HuH-7 (cell line): ENCODE results near the gene DNAH17.

Experiments
- DNase-seq: peaks from one replicate; pipeline ENCODE4 v3.0.0; 2011; ENCODE audit warnings: low spot score

The DNAH17 gene

DNA sequence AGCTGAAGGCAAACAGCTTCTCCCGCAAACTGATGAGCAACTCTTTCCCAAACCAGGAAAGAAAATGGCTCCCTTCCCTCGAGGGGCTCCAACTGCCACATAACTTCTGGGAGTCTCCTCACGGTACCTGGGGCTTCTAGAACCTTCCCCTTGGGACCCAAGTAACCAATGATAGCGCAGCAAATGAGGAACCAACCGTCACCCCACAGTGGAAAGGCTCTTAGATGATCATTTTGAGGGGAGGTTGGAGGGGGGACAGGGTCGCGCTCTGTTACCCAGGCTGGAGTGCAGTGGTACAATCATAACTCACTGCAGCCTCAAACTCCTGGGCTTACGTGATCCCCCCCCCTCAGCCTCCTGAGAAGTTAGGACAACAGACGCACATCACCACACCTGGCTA is at the start of gene DNAH17:
DNAH17 (minus strand) TSS at position 101 of the 400 bp plus-strand sequence. CDS start 2,339 bp downstream, outside the sequence.
- DNase-seq: no peak

DNA sequence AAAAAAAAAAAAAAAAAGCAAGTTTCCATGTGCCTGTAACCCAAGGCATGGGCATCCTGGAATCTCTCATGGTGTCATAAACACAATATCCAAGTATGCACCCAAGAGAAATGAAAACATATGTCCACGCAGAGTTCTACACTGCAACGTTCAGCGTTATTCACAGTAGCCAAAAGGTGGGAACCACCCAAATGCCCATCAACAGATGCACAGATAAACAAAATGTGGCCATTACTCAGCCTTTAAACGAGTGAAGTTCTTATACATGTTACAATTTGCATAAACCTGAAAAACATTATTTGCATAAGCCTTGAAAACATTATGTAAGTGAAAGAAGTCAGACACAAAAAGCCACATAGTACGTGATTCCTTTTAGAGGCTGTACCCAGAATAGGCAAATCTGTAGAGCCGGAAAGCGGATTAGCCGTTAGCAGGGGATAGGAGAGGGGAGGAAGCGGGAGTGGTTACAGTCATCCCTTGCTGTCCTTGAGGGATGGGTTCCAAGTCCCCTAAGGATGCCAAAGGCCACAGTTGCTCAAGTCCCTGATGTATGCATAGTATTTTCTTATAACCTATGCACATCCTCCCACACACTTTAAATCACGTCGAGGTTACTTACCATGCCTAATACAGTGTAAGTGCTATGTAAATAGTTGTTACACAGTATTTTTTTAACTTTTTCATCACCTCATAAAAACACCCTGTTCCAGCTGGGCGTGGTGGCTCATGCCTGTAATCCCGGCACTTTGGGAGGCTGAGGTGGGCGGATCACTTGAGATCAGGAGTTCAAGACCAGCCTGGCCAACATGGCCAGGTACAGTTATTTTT is 47.3 kb upstream of the DNAH17 start:
- no peak for DNase-seq

- no peak for DNase-seq
Measured at GRCh38 chr17:78623541-78623940, 46.3 kb upstream of the DNAH17 start.

DNA sequence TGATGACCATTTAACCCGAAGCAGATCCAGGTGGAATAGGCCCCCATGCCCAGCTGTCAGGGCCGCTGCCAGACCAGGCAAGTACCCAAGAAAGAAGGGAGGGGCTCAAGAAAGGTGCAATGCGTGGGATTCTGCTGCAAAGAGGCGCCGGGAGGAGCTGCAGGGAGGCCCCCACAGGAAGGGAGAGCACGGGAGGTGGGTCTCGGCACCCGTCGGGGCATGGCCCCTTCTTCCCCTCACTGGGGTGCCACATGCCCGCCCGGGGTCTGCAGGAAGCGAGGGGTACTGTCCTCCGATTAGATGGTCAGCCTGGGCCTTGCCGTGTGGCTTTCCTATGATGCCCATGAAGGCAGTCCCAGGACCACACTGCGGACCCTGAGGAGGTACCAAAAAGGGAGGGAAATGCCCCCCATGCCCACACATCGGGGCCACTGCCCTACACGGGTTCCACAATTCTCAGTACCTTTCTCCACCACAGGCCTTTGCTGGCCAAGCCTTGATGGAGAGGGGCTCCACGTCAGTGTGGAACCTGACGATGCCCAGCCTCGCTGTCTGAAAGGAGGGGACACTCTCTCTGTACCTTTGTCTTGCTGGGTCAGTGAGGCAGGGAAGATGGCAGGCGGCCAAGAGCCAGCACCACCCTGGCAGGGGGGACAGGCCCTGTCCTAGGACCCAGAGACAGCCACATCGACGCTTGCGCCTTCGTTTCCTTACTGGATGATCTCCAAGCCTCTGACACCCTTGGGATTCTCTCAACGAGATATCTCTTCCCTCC is 45.5 kb upstream of the DNAH17 start:
- DNase-seq: no peak

GRCh38 chr17:78621720-78622490 is 44.7 kb upstream of the DNAH17 start:
- DNase-seq: no peak

DNA sequence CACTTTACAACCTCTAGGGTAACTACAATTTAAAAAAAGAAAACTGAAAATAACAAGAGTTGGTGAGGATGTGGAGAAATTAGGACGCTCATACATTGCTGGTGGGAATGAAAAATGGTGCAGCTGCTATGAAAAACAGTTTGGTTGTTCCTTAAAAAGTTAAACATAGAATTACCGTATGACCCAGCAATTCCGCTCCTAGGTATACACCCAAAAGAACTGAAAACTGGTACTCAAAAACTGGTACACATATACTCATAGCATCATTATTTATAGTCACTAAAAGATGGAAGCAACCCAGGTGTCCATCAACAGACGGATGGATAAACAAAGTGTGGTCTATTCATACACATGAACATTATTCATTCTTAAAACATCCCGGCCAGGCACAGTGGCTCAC is 42.9 kb upstream of the DNAH17 start:
- no peak for DNase-seq

DNA sequence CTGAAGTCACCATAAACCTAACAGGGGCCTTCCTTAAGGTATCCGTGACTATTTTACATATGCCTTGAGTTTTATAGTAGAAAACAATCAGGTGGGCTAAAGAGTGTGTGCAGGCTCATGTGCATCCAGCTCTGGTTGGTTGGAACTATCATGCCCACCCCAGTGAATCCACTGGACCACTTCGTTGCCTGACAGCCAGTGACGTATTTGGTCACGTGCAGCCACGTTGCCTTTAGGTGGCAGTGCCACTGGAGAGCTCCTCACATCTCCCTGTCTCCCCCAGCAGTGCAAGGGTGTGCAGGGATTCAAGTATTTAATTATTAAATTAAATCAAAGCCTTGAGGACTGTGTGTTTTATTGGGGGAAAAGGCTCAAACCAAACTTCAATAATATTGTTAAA is 42.1 kb upstream of the DNAH17 start:
- no peak for DNase-seq

- no peak for DNase-seq
Measured at GRCh38 chr17:78618264-78619066, 41.3 kb upstream of the DNAH17 start.

GRCh38 chr17:78617511-78618061 is 40.4 kb upstream of the DNAH17 start:
- DNase-seq: no peak

GRCh38 chr17:78616946-78617345 is 39.8 kb upstream of the DNAH17 start:
- no peak for DNase-seq

- DNase-seq: no peak
Measured at GRCh38 chr17:78615631-78616030, 38.4 kb upstream of the DNAH17 start.

GRCh38 chr17:78613416-78613815 is 36.2 kb upstream of the DNAH17 start:
- no peak for DNase-seq

GRCh38 chr17:78611607-78612006 is 34.4 kb upstream of the DNAH17 start:
- no peak for DNase-seq

- DNase-seq: no peak
Measured at GRCh38 chr17:78610951-78611511, 33.8 kb upstream of the DNAH17 start.

GRCh38 chr17:78609191-78609641 is 32.0 kb upstream of the DNAH17 start:
- DNase-seq: no peak

DNA sequence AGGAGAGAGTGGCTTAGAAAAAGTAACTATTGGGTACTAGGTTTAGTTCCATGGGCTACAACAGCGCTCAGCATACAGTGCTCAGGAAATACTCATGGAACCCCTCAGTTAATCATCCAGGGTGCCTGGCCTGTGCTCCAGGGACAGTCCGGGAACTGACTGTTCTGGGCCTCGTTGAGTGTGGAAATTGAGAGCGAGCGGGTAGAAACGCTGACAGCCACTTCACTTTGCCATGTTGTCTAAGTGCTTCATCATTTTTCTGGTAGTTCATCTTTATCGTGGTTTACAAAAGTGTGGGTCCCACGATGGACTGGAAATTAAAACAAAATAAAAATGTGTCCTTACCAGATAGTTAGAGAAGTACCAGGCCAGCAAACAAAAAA is 31.6 kb upstream of the DNAH17 start:
- DNase-seq: no peak

GRCh38 chr17:78608122-78608803 is 31.1 kb upstream of the DNAH17 start:
- no peak for DNase-seq

DNA sequence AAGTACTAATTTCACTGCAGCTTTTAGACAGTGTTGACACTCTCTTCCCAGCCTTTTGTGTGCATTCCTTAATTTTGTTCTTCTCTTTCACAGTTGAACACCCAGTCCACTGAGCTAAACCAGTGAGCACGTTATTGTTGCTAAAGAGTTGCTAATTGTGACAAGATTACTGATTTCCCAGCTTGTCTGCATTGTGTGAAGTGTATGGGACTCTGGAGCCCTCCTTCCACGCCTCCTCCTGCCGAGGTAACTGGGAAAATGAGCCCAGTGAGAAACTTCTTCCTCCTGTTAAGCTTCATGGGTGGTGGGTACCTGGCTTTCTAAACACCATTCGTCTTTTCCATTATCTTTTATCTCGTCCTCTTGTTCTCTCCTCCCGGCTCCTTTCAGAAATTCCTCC is 29.8 kb upstream of the DNAH17 start:
- no peak for DNase-seq

DNA sequence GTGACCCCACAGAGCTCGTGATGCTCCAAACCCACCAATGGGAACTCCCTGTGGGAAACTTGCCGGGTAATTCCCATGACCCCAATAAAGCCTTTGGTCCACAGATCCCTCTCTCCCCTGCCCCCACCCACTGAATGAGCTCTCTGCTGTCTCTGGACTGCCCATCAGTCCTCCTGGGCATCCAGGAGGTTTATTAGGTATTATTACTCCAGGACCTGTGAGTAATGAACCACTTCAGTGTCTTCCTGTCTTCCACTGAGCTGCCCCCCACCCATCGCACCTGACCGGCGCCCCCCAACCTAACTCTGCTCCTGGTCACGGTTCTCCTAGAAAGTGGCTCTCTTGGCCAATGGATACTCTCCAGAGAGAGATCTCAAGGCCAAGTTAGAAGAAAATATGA is 28.7 kb upstream of the DNAH17 start:
- DNase-seq: no peak

GRCh38 chr17:78605429-78605828 is 28.2 kb upstream of the DNAH17 start:
- DNase-seq: no peak
